Skeletal muscle tissue (tissue), 2 donors: ENCODE measurements around the gene SHTN1. TPM values are rescaled to one million over a fixed set of nuclear protein-coding genes. Genes with fewer than 3 reads are reported as not detected.

ENCODE experiments used
- small RNA-seq: library from RNA; depleted of rRNA; stranded (forward); fragments of <200 nt; gene quantifications from one replicate; pipeline ENCODE3, GENCODE V24; 2014
- total RNA-seq: library from RNA; depleted of rRNA; stranded (reverse); fragments of >200 nt; gene quantifications from one replicate; pipeline ENCODE4 v1.2.3, GENCODE V29; 2014

SHTN1 gene
- total RNA-seq, 1 donor from 2014 or later: 1.6 TPM

Small RNA genes lying within 50 kb of the gene (small RNA-seq; reads per million reads assigned to genes)
- not detected for gene AC012308.1

Other genes starting within 250 kb of the SHTN1 start
- gene ENO4, start 155.7 kb downstream of the SHTN1 start, total RNA-seq: not detected
- not detected for gene VAX1, start 133.1 kb upstream of the SHTN1 start, total RNA-seq
- not detected for gene KCNK18, start 192.3 kb upstream of the SHTN1 start, total RNA-seq
- 1.0 TPM for gene SLC18A2, start 235.9 kb upstream of the SHTN1 start, total RNA-seq